Stimulated activated naive CD4-positive, alpha-beta T cell (primary cell): Measurements from ENCODE around the gene GON4L.
"Not testable (repeated sequence)": the region's sequence is repeated elsewhere in the genome, so short reads cannot be mapped to it uniquely, and the experiment has no call there.

Source experiments
- DNase-seq, 6 experiments: peaks; one replicate each; lab custom pipeline; 2025; lab: John Stamatoyannopoulos, UW

GON4L gene

GRCh38 chr1:155748141-155748540 is 108.9 kb downstream of the GON4L start:
- not testable (repeated sequence) for DNase-seq

GRCh38 chr1:155747586-155747985 is 109.4 kb downstream of the GON4L start:
- not testable (repeated sequence) for DNase-seq

GRCh38 chr1:155745284-155746228 is 111.5 kb downstream of the GON4L start:
- DNase-seq: peak; percentile 85 to 94 (median 90)

GRCh38 chr1:155744711-155745283 is 112.2 kb downstream of the GON4L start:
- no peak for DNase-seq

GRCh38 chr1:155741908-155742307 is 115.1 kb downstream of the GON4L start:
- no peak for DNase-seq

- no peak for DNase-seq
These were observed 116.0 kb downstream of the GON4L start for GRCh38 chr1:155740995-155741394.

- peak in 5 of 6 experiments; percentile 3 to 25 (median 11) for DNase-seq
These were observed 127.7 kb downstream of the GON4L start for GRCh38 chr1:155729031-155729898.

GRCh38 chr1:155725142-155725541 is 131.9 kb downstream of the GON4L start:
- DNase-seq: no peak

- DNase-seq: no peak
These were observed 137.3 kb downstream of the GON4L start for GRCh38 chr1:155719703-155720102.

- not testable (repeated sequence) for DNase-seq
These were observed 138.4 kb downstream of the GON4L start for GRCh38 chr1:155718524-155719115.

- no peak for DNase-seq
These were observed 140.0 kb downstream of the GON4L start for GRCh38 chr1:155717041-155717440.

GRCh38 chr1:155715777-155716176 is 141.2 kb downstream of the GON4L start:
- DNase-seq: no peak

GRCh38 chr1:155715056-155715455 is 142.0 kb downstream of the GON4L start:
- not testable (repeated sequence) for DNase-seq

GRCh38 chr1:155713075-155713474 is 143.9 kb downstream of the GON4L start:
- no peak for DNase-seq

GRCh38 chr1:155712636-155713035 is 144.4 kb downstream of the GON4L start:
- DNase-seq: peak in 1 of 6 experiments; percentile 1

- DNase-seq: not testable (repeated sequence)
These were observed 145.6 kb downstream of the GON4L start for GRCh38 chr1:155711457-155711856.

- no peak for DNase-seq
These were observed 147.6 kb downstream of the GON4L start for GRCh38 chr1:155709391-155709790.

- DNase-seq: no peak
These were observed 150.9 kb downstream of the GON4L start for GRCh38 chr1:155706139-155706538.

GRCh38 chr1:155704414-155704813 is 152.6 kb downstream of the GON4L start:
- DNase-seq: not testable (repeated sequence)

GRCh38 chr1:155703216-155703615 is 153.8 kb downstream of the GON4L start:
- DNase-seq: no peak

GRCh38 chr1:155701675-155702074 is 155.3 kb downstream of the GON4L start:
- not testable (repeated sequence) for DNase-seq
